GM23338 (cell line): ENCODE results near the gene DNAJB8. TPM values are rescaled to one million over a fixed set of nuclear protein-coding genes. Genes with fewer than 3 reads are reported as not detected.

Experiments
- ATAC-seq: fragments of 200-7000 bp; cut with Tn5 transposase; 3 replicates; pipeline ENCODE4 v1.9.1; 2020
- DNase-seq: peaks from one replicate; pipeline ENCODE4 v3.0.0-alpha.2; 2015; ENCODE audit warnings: low spot score
- H2AFZ ChIP-seq: fragments of 200-600 bp; sonication (generic); 2 replicates; pipeline ENCODE4 v1.8.0; 2016; ENCODE audit warnings: antibody characterized with exemption, mild to moderate bottlenecking, moderate library complexity
- H3F3A ChIP-seq: fragments of 200-600 bp; sonication (generic); replicated peaks from 2 replicates; pipeline ENCODE4 v1.8.0; 2017; ENCODE audit warnings: antibody characterized with exemption, mixed run types, low read depth
- H3K27ac ChIP-seq: fragments of 200-600 bp; sonication (generic); 2 replicates; pipeline ENCODE4 v1.6.1; 2016; ENCODE audit warnings: low read depth
- H3K27me3 ChIP-seq: fragments of 200-600 bp; sonication (generic); 2 replicates; pipeline ENCODE4 v1.8.0; 2016; ENCODE audit warnings: mild to moderate bottlenecking, mixed run types, moderate library complexity; ENCODE audit not compliant: insufficient read depth
- H3K36me3 ChIP-seq: fragments of 200-600 bp; sonication (generic); 2 replicates; pipeline ENCODE4 v1.8.0; 2016; ENCODE audit warnings: mild to moderate bottlenecking; ENCODE audit not compliant: insufficient read depth
- H3K4me1 ChIP-seq: fragments of 200-600 bp; sonication (generic); 2 replicates; pipeline ENCODE4 v1.8.0; 2016; ENCODE audit warnings: mild to moderate bottlenecking, moderate library complexity; ENCODE audit not compliant: insufficient read depth
- H3K4me2 ChIP-seq: fragments of 200-600 bp; sonication (generic); 2 replicates; pipeline ENCODE4 v1.7.1; 2017; ENCODE audit warnings: mixed run types
- H3K4me3 ChIP-seq: fragments of 200-600 bp; sonication (generic); 2 replicates; pipeline ENCODE4 v1.6.1; 2016; ENCODE audit warnings: mixed run types
- H3K79me2 ChIP-seq: fragments of 200-600 bp; sonication (generic); replicated peaks from 2 replicates; pipeline ENCODE4 v1.8.0; 2017; ENCODE audit warnings: mild to moderate bottlenecking; ENCODE audit not compliant: insufficient read depth
- H3K9me2 ChIP-seq: fragments of 200-600 bp; sonication (generic); 2 replicates; pipeline ENCODE4 v1.8.0; 2017; ENCODE audit not compliant: insufficient read depth
- H4K20me1 ChIP-seq: fragments of 200-600 bp; sonication (generic); replicated peaks from 2 replicates; pipeline ENCODE4 v1.8.0; 2017; ENCODE audit warnings: mild to moderate bottlenecking; ENCODE audit not compliant: insufficient read depth
- H3K27ac Mint-ChIP-seq: 2 replicates; pipeline ENCODE4 v1.8.0; 2020; ENCODE audit warnings: inconsistent platforms, mild to moderate bottlenecking, moderate library complexity, mixed read lengths
- H3K27me3 Mint-ChIP-seq: 3 replicates; pipeline ENCODE4 v1.8.0; 2022; ENCODE audit warnings: low read depth, mild to moderate bottlenecking, moderate library complexity, mixed read lengths, inconsistent platforms; ENCODE audit not compliant: insufficient read depth, poor library complexity
- H3K36me3 Mint-ChIP-seq: 3 replicates; pipeline ENCODE4 v1.8.0; 2021; ENCODE audit warnings: low read depth, mild to moderate bottlenecking, inconsistent platforms, moderate library complexity, mixed read lengths
- H3K4me1 Mint-ChIP-seq: 3 replicates; pipeline ENCODE4 v1.8.0; 2020; ENCODE audit warnings: mild to moderate bottlenecking, inconsistent platforms, mixed read lengths
- H3K4me3 Mint-ChIP-seq: 3 replicates; pipeline ENCODE4 v1.8.0; 2021; ENCODE audit warnings: moderate library complexity, mild to moderate bottlenecking, inconsistent platforms, mixed read lengths
- H3K9me3 Mint-ChIP-seq: 3 replicates; pipeline ENCODE4 v1.8.0; 2020; ENCODE audit warnings: moderate library complexity, mild to moderate bottlenecking, inconsistent platforms, mixed read lengths
- CREB1 ChIP-seq: fragments of 250-450 bp; sonication (Bioruptor Pico); IDR thresholded peaks from 2 replicates; pipeline ENCODE4 v1.5.0; 2020; ENCODE audit warnings: low read depth, mild to moderate bottlenecking, moderate library complexity
- CTCF ChIP-seq, 2 experiments: fragments of 200-600 bp in 1 of 2; sonication (generic) in 1 of 2; conservative IDR thresholded peaks; 2 replicates each; pipeline versions ENCODE4 v1.5.1 to v1.6.1; 2016 to 2017; ENCODE audit warnings: antibody characterized with exemption in 2 of 2, low read depth in 2 of 2, mild to moderate bottlenecking in 2 of 2, moderate library complexity in 1 of 2
- EZH2 ChIP-seq: fragments of 200-600 bp; sonication (generic); IDR thresholded peaks from one replicate; pipeline ENCODE4 v1.8.0; 2017; ENCODE audit warnings: antibody characterized with exemption, mild to moderate bottlenecking, low read depth; ENCODE audit not compliant: unreplicated experiment
- JUNB ChIP-seq: IDR thresholded peaks from one replicate; pipeline ENCODE4 v1.6.1; 2016; ENCODE audit warnings: antibody characterized with exemption; ENCODE audit not compliant: unreplicated experiment
- NANOG ChIP-seq: IDR thresholded peaks from 2 replicates; pipeline ENCODE4 v1.6.1; 2016; ENCODE audit warnings: antibody characterized with exemption, borderline replicate concordance
- REST ChIP-seq: IDR thresholded peaks from one replicate; pipeline ENCODE4 v1.6.1; 2018; ENCODE audit warnings: antibody characterized with exemption; ENCODE audit not compliant: unreplicated experiment
- STAT1 ChIP-seq: IDR thresholded peaks from one replicate; pipeline ENCODE4 v1.6.1; 2016; ENCODE audit warnings: antibody characterized with exemption; ENCODE audit not compliant: unreplicated experiment
- ZNF114 ChIP-seq: fragments of 250-450 bp; sonication (Bioruptor Pico); IDR thresholded peaks from 2 replicates; pipeline ENCODE4 v1.5.0; 2020; ENCODE audit warnings: mild to moderate bottlenecking, moderate library complexity
- ZNF331 ChIP-seq: fragments of 250-450 bp; sonication (Bioruptor Pico); IDR thresholded peaks from 2 replicates; pipeline ENCODE4 v1.5.0; 2020; ENCODE audit warnings: low read depth, mild to moderate bottlenecking, moderate library complexity
- polyA plus RNA-seq: library from polyadenylated mRNA; unstranded; fragments of >200 nt; fragmentation: Nextera tagmentation; extraction: Ambion mirVana; gene quantifications from 2 replicates; pipeline ENCODE4 v1.2.1, GENCODE V29; 2016
- total RNA-seq: library from RNA; depleted of rRNA; stranded (reverse); fragments of >200 nt; shearing (Covaris generic); gene quantifications from 2 replicates; pipeline ENCODE4 v1.2.3, GENCODE V29; 2014
- TF ChIP-seq, protein P1 (sequence below): IDR thresholded peaks from 2 replicates; pipeline ENCODE4 v1.6.1; 2016; ENCODE audit warnings: antibody characterized with exemption

Gene DNAJB8
- total and polyA plus RNA-seq, 2 experiments from 2014 or later: not detected

DNA sequence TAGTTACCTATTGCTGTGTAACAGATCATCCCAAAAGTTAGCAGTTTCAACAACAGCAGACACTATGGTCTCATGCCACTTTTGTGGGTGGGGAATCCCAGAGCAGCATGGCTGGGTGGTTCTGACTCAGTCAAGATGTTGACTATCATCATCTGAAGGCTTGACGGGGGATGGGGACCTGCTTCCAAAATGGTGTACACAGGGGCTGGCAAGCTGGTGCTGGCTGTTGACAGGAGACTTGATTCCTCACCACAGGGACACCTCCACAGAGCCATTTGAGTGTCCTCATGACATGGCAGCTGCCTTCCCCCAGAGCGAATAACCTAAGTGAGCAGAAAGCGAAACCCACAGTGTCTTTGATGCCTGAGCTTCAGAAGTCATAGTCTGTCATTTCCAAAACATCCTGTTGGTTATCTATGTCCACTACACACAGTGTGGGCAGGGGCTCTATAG, 19.1 kb downstream of the DNAJB8 start (continued):
- TF ChIP-seq ZNF331 (CRISPR knock-in tag) (no peak), JUNB (no peak), CREB1 (no peak), REST (no peak), ZNF114 (CRISPR knock-in tag) (no peak), STAT1 (no peak)
- TF ChIP-seq, protein P1, sequence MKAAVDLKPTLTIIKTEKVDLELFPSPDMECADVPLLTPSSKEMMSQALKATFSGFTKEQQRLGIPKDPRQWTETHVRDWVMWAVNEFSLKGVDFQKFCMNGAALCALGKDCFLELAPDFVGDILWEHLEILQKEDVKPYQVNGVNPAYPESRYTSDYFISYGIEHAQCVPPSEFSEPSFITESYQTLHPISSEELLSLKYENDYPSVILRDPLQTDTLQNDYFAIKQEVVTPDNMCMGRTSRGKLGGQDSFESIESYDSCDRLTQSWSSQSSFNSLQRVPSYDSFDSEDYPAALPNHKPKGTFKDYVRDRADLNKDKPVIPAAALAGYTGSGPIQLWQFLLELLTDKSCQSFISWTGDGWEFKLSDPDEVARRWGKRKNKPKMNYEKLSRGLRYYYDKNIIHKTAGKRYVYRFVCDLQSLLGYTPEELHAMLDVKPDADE: no peak

GRCh38 chr3:128446821-128447220, 19.9 kb downstream of the DNAJB8 start:
- DNase-seq (no peak), ATAC-seq (no peak)
- Histone ChIP-seq H3K4me3 (no peak overlapping the region), H2AFZ (no peak overlapping the region), H3K36me3 (no peaks in the 10 kb centered on the region), H4K20me1 (no peaks in the 10 kb centered on the region), H3K4me1 (no peaks in the 10 kb centered on the region), H3K4me2 (no peak overlapping the region), H3K79me2 (no peaks in the 10 kb centered on the region), H3K9me2 (0 out of 2 replicates have a peak, but pooled peaks cover 5% of the 10 kb centered on the region), H3K27ac (no peak overlapping the region), H3F3A (no peaks in the 10 kb centered on the region), H3K27me3 (no peaks in the 10 kb centered on the region)
- H3K27ac Mint-ChIP-seq: no peak overlapping the region
- H3K27me3 Mint-ChIP-seq: peaks cover 15% of the 10 kb centered on the region
- H3K9me3 Mint-ChIP-seq: peaks cover 4% of the 10 kb centered on the region
- peaks cover 6% of the 10 kb centered on the region; the same call in 1 of the 3 replicates for H3K4me1 Mint-ChIP-seq
- no peak overlapping the region for H3K4me3 Mint-ChIP-seq
- H3K36me3 Mint-ChIP-seq: no peaks in the 10 kb centered on the region; the same call in 2 of the 3 replicates
- TF ChIP-seq JUNB (no peak), REST (no peak), CTCF (conservative IDR thresholded peaks at IDR 0.05; ENCODE audit: low read depth in 2 of 2) (no peak), EZH2 (no peak), NANOG (no peak), CREB1 (no peak), STAT1 (no peak)
- TF ChIP-seq, protein P1: no peak
